Measurements from ENCODE around the gene PARD3B. TPM values are rescaled to one million over a fixed set of nuclear protein-coding genes. Genes with fewer than 3 reads are reported as not detected.

Gene PARD3B
- total and polyA plus RNA-seq, 2 of the 13 experiments (the other 11 are each of a cell fraction or from before 2014, with no cell fraction given), result 0.71 to 2.3 TPM

GRCh38 chr2:204718607-204719006, 173.3 kb downstream of the PARD3B start (continued):
- no peak for TF ChIP-seq ZGPAT (CRISPR knock-in tag; IDR thresholded peaks at IDR 0.05)
- TF ChIP-seq WIZ (CRISPR knock-in tag; IDR thresholded peaks at IDR 0.05), result no peak

GRCh38 chr2:204720874-204721273, 175.6 kb downstream of the PARD3B start:
- BruUV-seq (replicated peaks), result no TSS peak
- no peak overlapping the region for H3K27ac ChIP-seq (ENCODE audit: extremely low read length, insufficient read depth, low read length)
- in situ Hi-C loops (cut with HindIII; ENCODE audit: extremely low pct_ligation_motif_present, low pct_unique_long_range_greater_than_20kb) (no loop called here), intact Hi-C loops (cut with micrococcal nuclease; ENCODE audit: unreplicated experiment) (no loop called here)
- H2AFZ ChIP-seq (ENCODE audit: low read length), result no peak overlapping the region
- no peaks in the 10 kb centered on the region for H3K79me2 ChIP-seq (ENCODE audit: insufficient read depth, low read length)
- ChIA-PET POLR2A (no interaction called here), CTCF (ENCODE audit: low intra/inter-chr PET ratio, low total read pairs) (no interaction called here)
- no peak for DNase-seq (ENCODE audit: low spot score)
- no peak for ATAC-seq
- H4K20me1 ChIP-seq (ENCODE audit: insufficient read depth, low read length), result no peaks in the 10 kb centered on the region
- no peak overlapping the region for H3K4me3 ChIP-seq (replicated peaks in 1 of 3; ENCODE audit: insufficient read depth in 1 of 3, low read depth in 2 of 3, low read length in 3 of 3)
- H3K36me3 ChIP-seq (replicated peaks in 1 of 2; ENCODE audit: control insufficient read depth in 1 of 2, insufficient read depth in 2 of 2, low read length in 2 of 2), result no peaks in the 10 kb centered on the region
- peaks cover 77% of the 10 kb centered on the region for H3K9me3 ChIP-seq (ENCODE audit: low read length)
- H3K4me2 ChIP-seq (ENCODE audit: low read depth, low read length), result no peak overlapping the region
- H3K27me3 ChIP-seq (ENCODE audit: control insufficient read depth in 1 of 2, insufficient read depth in 2 of 2, low read length in 2 of 2), result no peaks in the 10 kb centered on the region
- WGBS (ENCODE audit: low lambda C conversion rate), result 61% methylated on average over 2 of the region's 2 CpGs
- FAIRE-seq, result no peak
- H3K9ac ChIP-seq (ENCODE audit: insufficient read depth, low read depth, low read length), result no peak overlapping the region
- H3K4me1 ChIP-seq (ENCODE audit: insufficient read depth, low read length), result no peaks in the 10 kb centered on the region
- TF ChIP-seq ZBTB8A (CRISPR knock-in tag; IDR thresholded peaks at IDR 0.05; ENCODE audit: borderline replicate concordance, low read depth) (no peak), ZNF180 (CRISPR knock-in tag; IDR thresholded peaks at IDR 0.05; ENCODE audit: borderline replicate concordance, low read depth) (no peak), ZNF530 (CRISPR knock-in tag; IDR thresholded peaks at IDR 0.05; ENCODE audit: low read depth) (no peak), ZNF598 (CRISPR knock-in tag; IDR thresholded peaks at IDR 0.05; ENCODE audit: borderline replicate concordance) (no peak), HBP1 (CRISPR knock-in tag; IDR thresholded peaks at IDR 0.05; ENCODE audit: low read depth) (no peak), ZNF710 (CRISPR knock-in tag; IDR thresholded peaks at IDR 0.05; ENCODE audit: borderline replicate concordance) (no peak), WIZ (CRISPR knock-in tag; IDR thresholded peaks at IDR 0.05) (no peak), ZNF468 (CRISPR knock-in tag; IDR thresholded peaks at IDR 0.05) (no peak), STAT6 (CRISPR knock-in tag; IDR thresholded peaks at IDR 0.05; ENCODE audit: borderline replicate concordance) (no peak), SPEN (CRISPR knock-in tag; IDR thresholded peaks at IDR 0.05; ENCODE audit: low read depth) (no peak), FOXP4 (CRISPR knock-in tag; IDR thresholded peaks at IDR 0.05) (no peak), GATA4 (IDR thresholded peaks at IDR 0.05; ENCODE audit: borderline replicate concordance, low read depth) (no peak)

Data from HepG2 (cell line).